ENCODE measurements around the gene PTPRK. TPM values are rescaled to one million over a fixed set of nuclear protein-coding genes. Genes with fewer than 3 reads are reported as not detected.
"Not testable (repeated sequence)": the region's sequence is repeated elsewhere in the genome, so short reads cannot be mapped to it uniquely, and the experiment has no call there.

PTPRK gene
- total and polyA plus RNA-seq, 2 of the 13 experiments (the other 11 are each of a cell fraction or from before 2014, with no cell fraction given) = 43.6 to 98.3 TPM

DNA sequence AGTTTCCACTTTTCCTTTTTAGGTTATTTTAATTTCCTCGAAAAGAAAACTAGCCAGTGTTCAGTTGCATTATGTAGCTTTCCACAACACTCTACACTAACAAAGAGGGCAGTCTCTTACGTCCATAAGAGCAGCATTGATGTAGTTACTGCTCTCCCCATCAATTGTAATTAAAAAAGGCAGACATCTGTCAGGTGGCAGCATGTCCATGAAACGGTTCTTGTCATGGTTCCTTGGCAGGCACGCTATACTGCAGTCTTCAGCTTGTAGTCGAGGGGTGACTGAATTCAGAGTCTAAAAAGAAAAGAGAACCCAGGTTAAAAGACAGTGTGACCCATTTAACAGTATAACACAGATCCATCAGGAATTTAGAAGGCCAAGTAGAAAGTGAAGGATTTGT is 539.4 kb downstream of the PTPRK start:
- FAIRE-seq = no peak
- Histone ChIP-seq H3K27ac (ENCODE audit: extremely low read length, insufficient read depth, low read length) (no peak overlapping the region), H3K9ac (ENCODE audit: insufficient read depth, low read depth, low read length) (no peak overlapping the region), H3K4me2 (ENCODE audit: low read depth, low read length) (no peak overlapping the region), H3K79me2 (ENCODE audit: insufficient read depth, low read length) (no peaks in the 10 kb centered on the region), H3K36me3 (replicated peaks in 1 of 2; ENCODE audit: control insufficient read depth in 1 of 2, insufficient read depth in 2 of 2, low read length in 2 of 2) (peaks cover 19 to 81% of the 10 kb centered on the region in 2 experiments), H3K9me3 (ENCODE audit: low read length) (no peaks in the 10 kb centered on the region), H2AFZ (ENCODE audit: low read length) (no peak overlapping the region), H4K20me1 (ENCODE audit: insufficient read depth, low read length) (no peaks in the 10 kb centered on the region), H3K4me1 (ENCODE audit: insufficient read depth, low read length) (no peaks in the 10 kb centered on the region), H3K27me3 (ENCODE audit: control insufficient read depth in 1 of 2, insufficient read depth in 2 of 2, low read length in 2 of 2) (no peaks in the 10 kb centered on the region), H3K4me3 (replicated peaks in 1 of 3; ENCODE audit: insufficient read depth in 1 of 3, low read depth in 2 of 3, low read length in 3 of 3) (no peak overlapping the region)
- no peak for DNase-seq (ENCODE audit: low spot score)
- BruUV-seq (replicated peaks) = no TSS peak
- in situ Hi-C loops (cut with HindIII; ENCODE audit: extremely low pct_ligation_motif_present, low pct_unique_long_range_greater_than_20kb) (no loop called here), intact Hi-C loops (cut with micrococcal nuclease; ENCODE audit: unreplicated experiment) (no loop called here)
- TF ChIP-seq RBM22 (optimal IDR thresholded peaks at IDR 0.05; ENCODE audit: low read length) (peak; percentile 50), TSC22D2 (CRISPR knock-in tag; IDR thresholded peaks at IDR 0.05; ENCODE audit: borderline replicate concordance) (no peak)
- CTCF ChIA-PET (ENCODE audit: low intra/inter-chr PET ratio, low total read pairs) = no interaction called here
- POLR2A ChIA-PET = no interaction called here
- WGBS (ENCODE audit: low lambda C conversion rate) = 98% methylated on average over 5 of the region's 5 CpGs
- no peak for ATAC-seq

DNA sequence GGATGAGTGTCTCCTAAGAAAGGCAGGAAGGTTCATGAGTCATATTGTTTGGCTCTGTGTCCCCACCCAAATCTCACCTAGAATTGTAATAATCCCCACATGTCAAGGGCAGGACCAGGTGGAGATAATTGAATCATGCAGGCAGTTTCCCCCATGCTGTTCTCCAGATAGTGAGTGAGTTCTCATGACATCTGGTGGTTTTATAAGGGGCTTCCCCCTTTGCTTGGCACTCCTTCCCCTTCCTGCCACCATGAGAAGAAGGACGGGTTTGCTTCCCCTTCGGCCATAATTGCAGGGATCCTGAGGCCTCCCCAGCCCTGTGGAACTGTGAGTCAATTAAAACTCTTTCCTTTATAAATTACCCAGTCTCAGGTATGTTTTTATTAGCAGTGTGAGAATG is 542.2 kb downstream of the PTPRK start:
- H2AFZ ChIP-seq (ENCODE audit: low read length); H3K4me2 ChIP-seq (ENCODE audit: low read depth, low read length); FAIRE-seq; BruUV-seq (replicated peaks); POLR2A ChIA-PET; H4K20me1 ChIP-seq (ENCODE audit: insufficient read depth, low read length); H3K27me3 ChIP-seq (ENCODE audit: control insufficient read depth in 1 of 2, insufficient read depth in 2 of 2, low read length in 2 of 2); DNase-seq (ENCODE audit: low spot score); H3K9me3 ChIP-seq (ENCODE audit: low read length); in situ Hi-C loops (cut with HindIII; ENCODE audit: extremely low pct_ligation_motif_present, low pct_unique_long_range_greater_than_20kb); ATAC-seq; H3K9ac ChIP-seq (ENCODE audit: insufficient read depth, low read depth, low read length); H3K27ac ChIP-seq (ENCODE audit: extremely low read length, insufficient read depth, low read length); H3K4me1 ChIP-seq (ENCODE audit: insufficient read depth, low read length); H3K79me2 ChIP-seq (ENCODE audit: insufficient read depth, low read length); H3K4me3 ChIP-seq (replicated peaks in 1 of 3; ENCODE audit: insufficient read depth in 1 of 3, low read depth in 2 of 3, low read length in 3 of 3); CTCF ChIA-PET (ENCODE audit: low intra/inter-chr PET ratio, low total read pairs); intact Hi-C loops (cut with micrococcal nuclease; ENCODE audit: unreplicated experiment): not testable (repeated sequence)
- 94% methylated on average over 2 of the region's 2 CpGs for WGBS (ENCODE audit: low lambda C conversion rate)
- peaks cover 19 to 70% of the 10 kb centered on the region in 2 experiments for H3K36me3 ChIP-seq (replicated peaks in 1 of 2; ENCODE audit: control insufficient read depth in 1 of 2, insufficient read depth in 2 of 2, low read length in 2 of 2)

DNA sequence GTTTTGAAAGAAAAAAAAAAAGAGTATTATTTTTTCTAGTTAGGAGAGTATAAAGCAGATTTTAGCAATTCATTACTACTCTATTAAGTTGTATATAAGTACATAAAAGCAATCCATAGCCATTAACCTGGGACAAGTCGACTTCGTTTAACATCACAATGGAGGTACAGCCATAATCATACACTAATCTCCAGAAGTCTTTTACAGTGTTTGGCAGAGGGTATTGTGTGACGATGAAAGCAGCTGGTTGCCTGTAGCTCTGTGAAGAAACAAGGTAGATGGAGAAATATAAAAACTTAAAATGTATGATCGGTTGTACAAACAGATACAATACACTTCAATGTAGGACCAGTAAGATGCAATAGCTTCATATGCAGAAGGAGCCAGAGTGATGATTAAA is 543.6 kb downstream of the PTPRK start:
- in situ Hi-C loops (cut with HindIII; ENCODE audit: extremely low pct_ligation_motif_present, low pct_unique_long_range_greater_than_20kb) = no loop called here
- Histone ChIP-seq H3K27ac (ENCODE audit: extremely low read length, insufficient read depth, low read length) (no peak overlapping the region), H3K27me3 (ENCODE audit: control insufficient read depth in 1 of 2, insufficient read depth in 2 of 2, low read length in 2 of 2) (no peaks in the 10 kb centered on the region), H2AFZ (ENCODE audit: low read length) (no peak overlapping the region), H3K9ac (ENCODE audit: insufficient read depth, low read depth, low read length) (no peak overlapping the region), H3K9me3 (ENCODE audit: low read length) (no peaks in the 10 kb centered on the region), H3K79me2 (ENCODE audit: insufficient read depth, low read length) (no peaks in the 10 kb centered on the region), H3K36me3 (replicated peaks in 1 of 2; ENCODE audit: control insufficient read depth in 1 of 2, insufficient read depth in 2 of 2, low read length in 2 of 2) (peaks cover 19 to 68% of the 10 kb centered on the region in 2 experiments), H4K20me1 (ENCODE audit: insufficient read depth, low read length) (no peaks in the 10 kb centered on the region), H3K4me2 (ENCODE audit: low read depth, low read length) (no peak overlapping the region), H3K4me3 (replicated peaks in 1 of 3; ENCODE audit: insufficient read depth in 1 of 3, low read depth in 2 of 3, low read length in 3 of 3) (no peak overlapping the region), H3K4me1 (ENCODE audit: insufficient read depth, low read length) (no peaks in the 10 kb centered on the region)
- no peak for FAIRE-seq
- ATAC-seq = no peak
- intact Hi-C loops (cut with micrococcal nuclease; ENCODE audit: unreplicated experiment) = no loop called here
- no TSS peak for BruUV-seq (replicated peaks)
- ChIA-PET POLR2A (no interaction called here), CTCF (ENCODE audit: low intra/inter-chr PET ratio, low total read pairs) (no interaction called here)
- DNase-seq (ENCODE audit: low spot score) = no peak
- 98% methylated on average over 4 of the region's 4 CpGs for WGBS (ENCODE audit: low lambda C conversion rate)
- no peak for TF ChIP-seq ZNF530 (CRISPR knock-in tag; IDR thresholded peaks at IDR 0.05; ENCODE audit: low read depth)
- no peak for TF ChIP-seq GABPB1 (CRISPR knock-in tag; IDR thresholded peaks at IDR 0.05)
- no peak for TF ChIP-seq ZNF235 (CRISPR knock-in tag; IDR thresholded peaks at IDR 0.05; ENCODE audit: borderline replicate concordance)
- no peak for TF ChIP-seq HMGA1 (CRISPR knock-in tag; conservative IDR thresholded peaks at IDR 0.05)
- no peak for TF ChIP-seq HOXD1 (CRISPR knock-in tag; IDR thresholded peaks at IDR 0.05)
- TF ChIP-seq, protein P1, sequence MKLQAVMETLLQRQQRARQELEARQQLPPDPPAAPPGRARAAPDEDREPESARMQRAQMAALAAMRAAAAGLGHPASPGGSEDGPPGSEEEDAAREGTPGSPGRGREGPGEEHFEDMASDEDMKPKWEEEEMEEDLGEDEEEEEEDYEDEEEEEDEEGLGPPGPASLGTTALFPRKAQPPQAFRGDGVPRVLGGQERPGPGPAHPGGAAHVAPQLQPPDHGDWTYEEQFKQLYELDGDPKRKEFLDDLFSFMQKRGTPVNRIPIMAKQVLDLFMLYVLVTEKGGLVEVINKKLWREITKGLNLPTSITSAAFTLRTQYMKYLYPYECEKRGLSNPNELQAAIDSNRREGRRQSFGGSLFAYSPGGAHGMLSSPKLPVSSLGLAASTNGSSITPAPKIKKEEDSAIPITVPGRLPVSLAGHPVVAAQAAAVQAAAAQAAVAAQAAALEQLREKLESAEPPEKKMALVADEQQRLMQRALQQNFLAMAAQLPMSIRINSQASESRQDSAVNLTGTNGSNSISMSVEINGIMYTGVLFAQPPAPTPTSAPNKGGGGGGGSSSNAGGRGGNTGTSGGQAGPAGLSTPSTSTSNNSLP (IDR thresholded peaks at IDR 0.05; ENCODE audit: low read depth, low read length) = no peak
- TF ChIP-seq IRX3 (CRISPR knock-in tag; IDR thresholded peaks at IDR 0.05; ENCODE audit: borderline replicate concordance, low read depth) = no peak
- TF ChIP-seq, protein P2, sequence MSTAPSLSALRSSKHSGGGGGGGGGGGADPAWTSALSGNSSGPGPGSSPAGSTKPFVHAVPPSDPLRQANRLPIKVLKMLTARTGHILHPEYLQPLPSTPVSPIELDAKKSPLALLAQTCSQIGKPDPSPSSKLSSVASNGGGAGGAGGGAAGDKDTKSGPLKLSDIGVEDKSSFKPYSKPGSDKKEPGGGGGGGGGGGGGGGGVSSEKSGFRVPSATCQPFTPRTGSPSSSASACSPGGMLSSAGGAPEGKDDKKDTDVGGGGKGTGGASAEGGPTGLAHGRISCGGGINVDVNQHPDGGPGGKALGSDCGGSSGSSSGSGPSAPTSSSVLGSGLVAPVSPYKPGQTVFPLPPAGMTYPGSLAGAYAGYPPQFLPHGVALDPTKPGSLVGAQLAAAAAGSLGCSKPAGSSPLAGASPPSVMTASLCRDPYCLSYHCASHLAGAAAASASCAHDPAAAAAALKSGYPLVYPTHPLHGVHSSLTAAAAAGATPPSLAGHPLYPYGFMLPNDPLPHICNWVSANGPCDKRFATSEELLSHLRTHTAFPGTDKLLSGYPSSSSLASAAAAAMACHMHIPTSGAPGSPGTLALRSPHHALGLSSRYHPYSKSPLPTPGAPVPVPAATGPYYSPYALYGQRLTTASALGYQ (CRISPR knock-in tag; IDR thresholded peaks at IDR 0.05) = no peak

Data from HepG2 (cell line).